Activated CD4-positive, alpha-beta T cell treated with anti-CD3 and anti-CD28 coated beads, Interleukin-2, amount 50 U/mL, for 1 hour (primary cell): ENCODE measurements around the gene NLRP3.
"Not testable (repeated sequence)": the region's sequence is repeated elsewhere in the genome, so short reads cannot be mapped to it uniquely, and the experiment has no call there.

Experiments
- DNase-seq: peaks from one replicate; pipeline ENCODE4 v3.0.0-alpha.2; 2020

NLRP3 gene

GRCh38 chr1:247441606-247442005, 25.6 kb downstream of the NLRP3 start:
- no peak for DNase-seq

GRCh38 chr1:247442164-247442563, 26.2 kb downstream of the NLRP3 start:
- no peak for DNase-seq

- DNase-seq: no peak
These were observed 27.7 kb downstream of the NLRP3 start for GRCh38 chr1:247443641-247444040.

GRCh38 chr1:247444571-247444970, 28.6 kb downstream of the NLRP3 start:
- no peak for DNase-seq

- DNase-seq: no peak
These were observed 29.8 kb downstream of the NLRP3 start for GRCh38 chr1:247445526-247446356.

- no peak for DNase-seq
These were observed 31.4 kb downstream of the NLRP3 start for GRCh38 chr1:247447162-247447909.

- peak; percentile 24 for DNase-seq
These were observed 32.3 kb downstream of the NLRP3 start for GRCh38 chr1:247448107-247448791.

- DNase-seq: no peak
These were observed 35.5 kb downstream of the NLRP3 start for GRCh38 chr1:247451388-247452010.

GRCh38 chr1:247452447-247453039, 36.6 kb downstream of the NLRP3 start:
- no peak for DNase-seq

- DNase-seq: no peak
These were observed 37.3 kb downstream of the NLRP3 start for GRCh38 chr1:247453245-247453644.

- DNase-seq: no peak
These were observed 38.0 kb downstream of the NLRP3 start for GRCh38 chr1:247453997-247454396.

- no peak for DNase-seq
These were observed 40.0 kb downstream of the NLRP3 start for GRCh38 chr1:247456021-247456420.

- DNase-seq: no peak
These were observed 41.1 kb downstream of the NLRP3 start for GRCh38 chr1:247456914-247457639.

- DNase-seq: no peak
These were observed 43.5 kb downstream of the NLRP3 start for GRCh38 chr1:247459507-247459906.

- DNase-seq: no peak
These were observed 49.8 kb downstream of the NLRP3 start for GRCh38 chr1:247465796-247466195.

- DNase-seq: no peak
These were observed 51.2 kb downstream of the NLRP3 start for GRCh38 chr1:247467129-247467528.

- DNase-seq: no peak
These were observed 52.6 kb downstream of the NLRP3 start for GRCh38 chr1:247468481-247469140.

- DNase-seq: no peak
These were observed 53.2 kb downstream of the NLRP3 start for GRCh38 chr1:247469141-247469535.

- DNase-seq: not testable (repeated sequence)
These were observed 55.0 kb downstream of the NLRP3 start for GRCh38 chr1:247470942-247471429.

GRCh38 chr1:247471445-247472016, 55.6 kb downstream of the NLRP3 start:
- DNase-seq: no peak

GRCh38 chr1:247472035-247472434, 56.1 kb downstream of the NLRP3 start:
- no peak for DNase-seq
